HCEC 1CT (cell line): Measurements from ENCODE around the gene LSM6.
A peak's percentile ranks its signal among the peaks of the same experiment; 100 is the strongest.

Experiments used
- DNase-seq: peaks from one replicate; pipeline ENCODE4 v3.0.0-alpha.2; 2017

LSM6 gene

GRCh38 chr4:146186596-146186995 is 11.1 kb downstream of the LSM6 start:
- no peak for DNase-seq

GRCh38 chr4:146190456-146190855 is 14.9 kb downstream of the LSM6 start:
- no peak for DNase-seq

- peak; percentile 2 for DNase-seq
Measured at GRCh38 chr4:146191766-146192458, 16.4 kb downstream of the LSM6 start.

- DNase-seq: no peak
Measured at GRCh38 chr4:146193628-146194027, 18.1 kb downstream of the LSM6 start.

- DNase-seq: no peak
Measured at GRCh38 chr4:146194212-146194611, 18.7 kb downstream of the LSM6 start.

- no peak for DNase-seq
Measured at GRCh38 chr4:146202665-146203064, 27.1 kb downstream of the LSM6 start.

- DNase-seq: no peak
Measured at GRCh38 chr4:146207410-146207809, 31.9 kb downstream of the LSM6 start.

GRCh38 chr4:146210890-146211289 is 35.4 kb downstream of the LSM6 start:
- no peak for DNase-seq

- DNase-seq: no peak
Measured at GRCh38 chr4:146211440-146211839, 35.9 kb downstream of the LSM6 start.

- no peak for DNase-seq
Measured at GRCh38 chr4:146212781-146213180, 37.3 kb downstream of the LSM6 start.

- no peak for DNase-seq
Measured at GRCh38 chr4:146214238-146214637, 38.7 kb downstream of the LSM6 start, which contains the start of gene REELD1. REELD1 (plus strand) TSS chr4:146214538; CDS start chr4:146216953, 2,415 bp downstream.

GRCh38 chr4:146222313-146222712 is 46.8 kb downstream of the LSM6 start:
- DNase-seq: peak; percentile 4

- no peak for DNase-seq
Measured at GRCh38 chr4:146224326-146224966, 48.9 kb downstream of the LSM6 start.

- DNase-seq: no peak
Measured at GRCh38 chr4:146229406-146229805, 53.9 kb downstream of the LSM6 start.

- no peak for DNase-seq
Measured at GRCh38 chr4:146232131-146232722, 56.7 kb downstream of the LSM6 start.

GRCh38 chr4:146235654-146236177 is 60.2 kb downstream of the LSM6 start:
- DNase-seq: no peak

- no peak for DNase-seq
Measured at GRCh38 chr4:146236216-146236615, 60.7 kb downstream of the LSM6 start.

GRCh38 chr4:146237092-146237491 is 61.6 kb downstream of the LSM6 start:
- DNase-seq: no peak

- no peak for DNase-seq
Measured at GRCh38 chr4:146238107-146238506, 62.6 kb downstream of the LSM6 start.
